HT1080 (cell line): ENCODE data around the gene UMODL1. TPM values are rescaled to one million over a fixed set of nuclear protein-coding genes. Genes with fewer than 3 reads are reported as not detected.
A peak's percentile ranks its signal among the peaks of the same experiment; 100 is the strongest.
"Not testable (repeated sequence)": the region's sequence is repeated elsewhere in the genome, so short reads cannot be mapped to it uniquely, and the experiment has no call there.

Experiments
- DNase-seq: peaks from one replicate; pipeline ENCODE4 v3.0.0-alpha.2; 2015; ENCODE audit warnings: low read depth
- total RNA-seq: library from RNA; depleted of rRNA; stranded (reverse); fragments of >200 nt; shearing (Covaris generic); gene quantifications from 2 replicates; pipeline ENCODE4 v1.2.3, GENCODE V29; 2014

UMODL1 gene
- total RNA-seq, 1 experiment from 2014 or later: not detected

DNA sequence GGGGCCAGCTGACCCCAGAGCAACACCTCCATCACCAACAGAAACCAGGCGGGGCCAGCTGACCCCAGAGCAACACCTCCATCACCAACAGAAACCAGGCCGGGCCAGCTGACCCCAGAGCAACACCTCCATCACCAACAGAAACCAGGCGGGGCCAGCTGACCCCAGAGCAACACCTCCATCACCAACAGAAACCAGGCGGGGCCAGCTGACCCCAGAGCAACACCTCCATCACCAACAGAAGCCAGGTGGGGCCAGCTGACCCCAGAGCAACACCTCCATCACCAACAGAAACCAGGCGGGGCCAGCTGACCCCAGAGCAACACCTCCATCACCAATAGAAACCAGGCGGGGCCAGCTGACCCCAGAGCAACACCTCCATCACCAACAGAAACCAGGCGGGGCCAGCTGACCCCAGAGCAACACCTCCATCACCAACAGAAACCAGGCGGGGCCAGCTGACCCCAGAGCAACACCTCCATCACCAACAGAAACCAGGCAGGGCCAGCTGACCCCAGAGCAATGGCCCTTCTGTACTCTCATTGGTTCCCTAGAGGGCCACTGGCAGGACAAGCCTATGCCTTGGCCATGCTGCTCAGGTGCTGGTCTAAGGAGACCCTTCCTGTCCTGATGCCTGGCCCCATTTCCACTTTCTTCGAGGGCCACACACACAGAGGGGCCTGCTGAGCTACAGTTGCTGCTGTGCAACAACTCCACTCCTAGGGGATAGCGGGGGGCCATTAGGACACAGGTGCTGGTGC lies 7.3 kb downstream of the UMODL1 start:
- DNase-seq: not testable (repeated sequence)

DNA sequence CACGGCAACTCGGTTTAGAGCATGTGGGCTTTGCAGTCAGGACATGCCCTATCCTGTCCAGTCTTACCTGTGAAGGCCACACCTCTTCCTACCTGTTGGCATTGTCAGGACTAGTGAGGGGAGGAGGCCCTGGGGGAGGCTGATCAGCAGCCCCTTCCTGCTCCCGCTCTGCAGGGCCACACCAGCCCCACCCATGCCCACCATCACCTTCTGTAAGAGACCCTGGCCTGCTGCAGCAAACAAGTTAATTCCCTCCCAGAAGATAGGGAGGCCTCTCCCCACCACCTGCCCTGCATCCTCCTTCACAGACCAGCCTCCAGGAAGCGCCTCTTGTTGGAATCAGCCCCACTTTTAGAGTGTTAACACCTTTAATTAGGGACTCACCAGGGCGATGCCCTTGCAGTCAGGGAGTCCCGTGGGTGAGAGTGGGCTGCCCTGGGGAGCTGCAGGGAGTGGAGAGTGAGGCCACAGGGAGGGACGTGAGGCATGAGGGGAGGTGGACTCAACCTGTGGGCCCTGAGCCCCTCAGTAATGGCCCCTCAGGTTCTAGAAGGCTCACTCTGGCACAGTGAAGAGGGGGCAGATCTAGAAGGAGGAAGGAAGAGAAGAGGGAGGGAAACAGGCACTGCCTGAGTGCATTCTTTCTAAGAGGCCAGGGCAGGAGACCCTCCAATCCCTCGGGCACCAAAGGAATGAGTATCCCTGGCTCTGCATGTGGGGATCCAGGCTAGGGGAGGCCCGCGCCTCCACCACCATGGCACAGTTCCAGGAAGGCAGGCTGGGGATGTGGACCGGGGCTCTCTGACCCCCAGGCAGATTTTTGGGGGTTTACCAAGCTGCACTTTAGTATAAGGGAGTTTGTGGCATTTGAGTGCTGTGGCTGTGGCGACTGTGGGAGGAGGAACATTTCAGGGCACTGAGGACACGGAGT lies 8.2 kb downstream of the UMODL1 start:
- no peak for DNase-seq

- DNase-seq: no peak
These were observed 9.0 kb downstream of the UMODL1 start for GRCh38 chr21:42079939-42080787.

- no peak for DNase-seq
These were observed 9.6 kb downstream of the UMODL1 start for GRCh38 chr21:42080788-42081083.

GRCh38 chr21:42081138-42081537 lies 10.0 kb downstream of the UMODL1 start:
- DNase-seq: no peak

DNA sequence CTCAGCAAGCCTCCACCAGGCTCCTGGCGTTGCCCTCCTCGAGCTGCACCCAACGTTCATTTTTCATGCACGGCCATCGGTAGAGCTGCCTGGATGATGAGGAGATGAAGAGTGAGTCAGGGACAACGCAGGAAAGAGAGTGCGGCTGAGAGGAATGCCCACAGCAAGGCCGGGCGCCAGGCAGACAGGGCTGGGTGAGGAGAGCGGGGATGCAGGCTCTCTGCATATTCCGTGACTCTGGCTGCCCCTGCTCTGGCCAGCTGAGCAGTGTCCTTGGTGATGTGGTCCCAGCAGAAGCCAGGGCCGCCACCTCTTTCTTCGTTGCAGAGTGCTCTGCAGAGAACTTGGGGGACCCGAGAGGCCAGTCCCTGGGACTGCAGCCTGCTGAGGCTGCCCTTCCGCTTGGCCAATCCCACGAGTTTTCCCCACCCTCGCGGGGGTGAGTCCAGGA lies 10.8 kb downstream of the UMODL1 start:
- peak; percentile 63 for DNase-seq

DNA sequence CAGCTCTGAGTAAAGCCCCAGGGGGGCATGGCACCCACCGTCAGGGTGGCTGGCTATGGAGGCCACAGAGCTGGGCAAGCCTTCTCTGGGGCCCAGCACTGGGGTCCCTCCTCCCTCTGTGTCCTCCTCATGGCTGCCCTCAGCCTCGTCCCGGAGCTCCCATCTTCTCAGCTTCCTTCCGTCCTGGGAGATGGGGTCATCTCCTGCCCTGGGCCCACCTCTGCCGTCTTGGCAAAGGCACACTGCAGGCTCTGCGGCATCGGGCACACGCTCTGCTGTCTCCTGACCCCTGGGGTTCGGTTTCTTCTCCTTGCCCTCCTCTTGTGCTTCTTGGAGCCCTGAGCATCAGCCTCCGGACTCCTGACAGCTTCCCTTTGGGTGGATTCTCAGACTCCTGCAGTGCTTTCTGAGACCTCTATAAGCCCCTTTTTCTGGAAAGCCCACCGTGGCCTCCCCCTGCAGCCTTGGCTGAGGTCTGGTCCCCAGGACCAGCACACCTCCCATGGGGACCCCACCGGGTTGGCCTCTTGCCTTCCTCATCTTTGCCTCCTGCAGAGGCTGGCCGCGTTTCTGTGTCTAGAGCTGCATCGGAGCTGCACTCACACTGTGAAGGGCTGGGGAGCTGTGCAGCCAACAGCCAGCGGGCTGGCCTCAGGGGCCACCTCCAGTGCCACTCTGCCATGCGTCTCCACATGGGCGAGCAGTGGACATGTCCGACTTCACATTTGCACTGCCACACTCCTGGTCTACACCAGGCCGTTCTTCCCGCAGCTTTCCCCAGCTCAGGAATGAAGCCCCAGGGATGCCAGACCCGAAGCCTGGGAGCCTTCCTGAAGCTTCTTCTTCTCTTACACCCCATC lies 11.6 kb downstream of the UMODL1 start:
- no peak for DNase-seq

DNA sequence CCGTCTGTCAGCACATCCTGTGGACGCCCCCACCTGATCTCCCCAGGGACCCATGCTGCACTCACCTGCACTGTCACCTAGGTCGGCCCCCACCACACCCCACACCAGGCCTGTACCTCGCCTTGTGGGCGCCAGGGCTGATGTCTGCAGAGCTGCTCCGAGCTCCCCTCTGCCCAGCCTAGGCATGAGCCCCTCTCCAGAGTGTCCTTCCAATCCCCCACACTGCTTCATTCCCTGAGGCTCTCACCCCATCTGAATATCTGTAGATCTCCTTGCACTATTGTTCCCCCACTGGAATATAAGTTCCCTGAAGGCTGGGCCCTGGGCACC lies 12.2 kb downstream of the UMODL1 start:
- DNase-seq: no peak

GRCh38 chr21:42084079-42084478 lies 13.0 kb downstream of the UMODL1 start:
- no peak for DNase-seq

GRCh38 chr21:42085246-42086077 lies 14.3 kb downstream of the UMODL1 start:
- no peak for DNase-seq

GRCh38 chr21:42086969-42087368 lies 15.9 kb downstream of the UMODL1 start:
- no peak for DNase-seq

GRCh38 chr21:42088148-42088547 lies 17.0 kb downstream of the UMODL1 start:
- no peak for DNase-seq

GRCh38 chr21:42088658-42089057 lies 17.5 kb downstream of the UMODL1 start:
- DNase-seq: no peak

GRCh38 chr21:42089093-42089631 lies 18.0 kb downstream of the UMODL1 start:
- DNase-seq: no peak

- no peak for DNase-seq
These were observed 18.7 kb downstream of the UMODL1 start for GRCh38 chr21:42089665-42090310.

GRCh38 chr21:42091899-42092508 lies 20.9 kb downstream of the UMODL1 start:
- DNase-seq: no peak

GRCh38 chr21:42092771-42093170 lies 21.7 kb downstream of the UMODL1 start:
- no peak for DNase-seq

DNA sequence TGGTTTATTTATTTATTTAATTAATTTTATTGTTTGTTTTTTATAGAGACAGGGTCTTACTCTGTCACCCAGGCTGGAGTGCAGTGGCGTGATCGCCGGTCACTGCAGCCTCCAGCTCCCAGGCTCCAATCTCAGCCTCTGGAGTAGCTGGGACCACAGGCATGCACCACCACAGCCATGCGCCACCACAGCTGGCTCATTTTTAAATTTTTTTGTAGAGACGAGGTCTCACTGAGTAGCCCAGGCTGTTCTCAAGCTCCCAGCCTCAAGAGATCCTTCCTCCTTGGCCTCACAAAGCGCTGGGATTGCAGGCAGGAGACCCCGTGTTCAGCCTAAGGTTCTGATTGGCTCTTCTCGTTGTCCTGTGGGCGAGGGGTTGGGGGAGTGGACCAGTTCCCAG lies 22.1 kb downstream of the UMODL1 start:
- no peak for DNase-seq

DNA sequence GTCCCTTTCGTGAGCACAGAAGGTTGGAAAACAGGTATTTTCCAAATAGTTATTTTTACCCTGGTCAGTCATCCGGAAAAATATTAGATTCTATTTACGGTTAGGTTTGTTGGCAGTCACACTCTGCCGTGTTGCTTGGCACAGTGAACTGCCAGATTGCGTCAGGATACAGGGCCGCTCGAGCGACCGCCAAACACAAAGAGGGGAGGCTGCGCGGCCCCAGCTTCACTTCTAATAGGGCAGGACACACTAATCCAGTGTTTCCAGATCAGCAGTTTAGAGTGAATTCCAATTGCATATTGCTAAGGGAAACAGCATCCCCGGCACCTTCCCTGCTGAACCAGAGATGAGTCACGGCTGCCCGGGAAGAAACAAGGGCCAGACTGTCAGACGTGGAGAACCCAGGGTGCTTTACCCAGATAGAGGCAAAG lies 22.9 kb downstream of the UMODL1 start:
- DNase-seq: peak; percentile 93
